ENCODE results near the gene LRFN2. TPM values are rescaled to one million over a fixed set of nuclear protein-coding genes. Genes with fewer than 3 reads are reported as not detected.

LRFN2 gene
- total and polyA plus RNA-seq, 2 experiments from 2014 or later = 0.29 to 2.5 TPM

DNA sequence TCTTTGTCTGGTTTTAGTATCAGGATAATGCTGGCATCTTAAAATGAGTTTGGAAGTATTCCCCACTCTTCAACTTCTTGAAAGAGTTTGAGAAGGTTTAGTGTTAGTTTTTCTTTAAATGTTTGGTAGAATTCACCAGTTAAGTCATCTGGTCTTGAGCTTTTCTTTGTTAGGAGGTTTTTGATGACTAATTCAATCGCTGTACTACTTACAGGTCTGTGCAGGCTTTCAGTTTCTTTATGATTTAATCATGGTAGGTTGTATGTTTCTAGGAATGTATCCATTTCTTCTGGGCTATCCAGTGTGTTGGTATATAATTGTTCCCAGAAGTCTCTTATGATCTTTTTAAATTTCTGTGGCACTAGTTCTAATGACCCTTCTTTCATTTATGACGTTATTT lies 215.5 kb downstream of the LRFN2 start:
- H3K9me3 Mint-ChIP-seq = no peaks in the 10 kb centered on the region
- Histone ChIP-seq H3K36me3 (ENCODE audit: insufficient read depth) (peaks cover 5% of the 10 kb centered on the region; the same call in 1 of the 2 replicates), H3K4me1 (ENCODE audit: insufficient read depth) (no peaks in the 10 kb centered on the region), H3K9me2 (ENCODE audit: insufficient read depth) (no peaks in the 10 kb centered on the region), H3F3A (replicated peaks; ENCODE audit: low read depth) (no peaks in the 10 kb centered on the region), H3K4me2 (no peak overlapping the region), H3K79me2 (replicated peaks; ENCODE audit: insufficient read depth) (no peaks in the 10 kb centered on the region), H3K27me3 (ENCODE audit: insufficient read depth) (no peaks in the 10 kb centered on the region), H3K4me3 (no peak overlapping the region), H4K20me1 (replicated peaks; ENCODE audit: insufficient read depth) (no peaks in the 10 kb centered on the region), H3K27ac (ENCODE audit: low read depth) (no peak overlapping the region), H2AFZ (no peak overlapping the region)
- no peaks in the 10 kb centered on the region for H3K27me3 Mint-ChIP-seq (ENCODE audit: insufficient read depth, low read depth, poor library complexity)
- no peak for TF ChIP-seq JUNB (IDR thresholded peaks at IDR 0.05; ENCODE audit: unreplicated experiment)
- no peak for TF ChIP-seq EZH2 (IDR thresholded peaks at IDR 0.05; ENCODE audit: low read depth, unreplicated experiment)
- TF ChIP-seq, protein P1, sequence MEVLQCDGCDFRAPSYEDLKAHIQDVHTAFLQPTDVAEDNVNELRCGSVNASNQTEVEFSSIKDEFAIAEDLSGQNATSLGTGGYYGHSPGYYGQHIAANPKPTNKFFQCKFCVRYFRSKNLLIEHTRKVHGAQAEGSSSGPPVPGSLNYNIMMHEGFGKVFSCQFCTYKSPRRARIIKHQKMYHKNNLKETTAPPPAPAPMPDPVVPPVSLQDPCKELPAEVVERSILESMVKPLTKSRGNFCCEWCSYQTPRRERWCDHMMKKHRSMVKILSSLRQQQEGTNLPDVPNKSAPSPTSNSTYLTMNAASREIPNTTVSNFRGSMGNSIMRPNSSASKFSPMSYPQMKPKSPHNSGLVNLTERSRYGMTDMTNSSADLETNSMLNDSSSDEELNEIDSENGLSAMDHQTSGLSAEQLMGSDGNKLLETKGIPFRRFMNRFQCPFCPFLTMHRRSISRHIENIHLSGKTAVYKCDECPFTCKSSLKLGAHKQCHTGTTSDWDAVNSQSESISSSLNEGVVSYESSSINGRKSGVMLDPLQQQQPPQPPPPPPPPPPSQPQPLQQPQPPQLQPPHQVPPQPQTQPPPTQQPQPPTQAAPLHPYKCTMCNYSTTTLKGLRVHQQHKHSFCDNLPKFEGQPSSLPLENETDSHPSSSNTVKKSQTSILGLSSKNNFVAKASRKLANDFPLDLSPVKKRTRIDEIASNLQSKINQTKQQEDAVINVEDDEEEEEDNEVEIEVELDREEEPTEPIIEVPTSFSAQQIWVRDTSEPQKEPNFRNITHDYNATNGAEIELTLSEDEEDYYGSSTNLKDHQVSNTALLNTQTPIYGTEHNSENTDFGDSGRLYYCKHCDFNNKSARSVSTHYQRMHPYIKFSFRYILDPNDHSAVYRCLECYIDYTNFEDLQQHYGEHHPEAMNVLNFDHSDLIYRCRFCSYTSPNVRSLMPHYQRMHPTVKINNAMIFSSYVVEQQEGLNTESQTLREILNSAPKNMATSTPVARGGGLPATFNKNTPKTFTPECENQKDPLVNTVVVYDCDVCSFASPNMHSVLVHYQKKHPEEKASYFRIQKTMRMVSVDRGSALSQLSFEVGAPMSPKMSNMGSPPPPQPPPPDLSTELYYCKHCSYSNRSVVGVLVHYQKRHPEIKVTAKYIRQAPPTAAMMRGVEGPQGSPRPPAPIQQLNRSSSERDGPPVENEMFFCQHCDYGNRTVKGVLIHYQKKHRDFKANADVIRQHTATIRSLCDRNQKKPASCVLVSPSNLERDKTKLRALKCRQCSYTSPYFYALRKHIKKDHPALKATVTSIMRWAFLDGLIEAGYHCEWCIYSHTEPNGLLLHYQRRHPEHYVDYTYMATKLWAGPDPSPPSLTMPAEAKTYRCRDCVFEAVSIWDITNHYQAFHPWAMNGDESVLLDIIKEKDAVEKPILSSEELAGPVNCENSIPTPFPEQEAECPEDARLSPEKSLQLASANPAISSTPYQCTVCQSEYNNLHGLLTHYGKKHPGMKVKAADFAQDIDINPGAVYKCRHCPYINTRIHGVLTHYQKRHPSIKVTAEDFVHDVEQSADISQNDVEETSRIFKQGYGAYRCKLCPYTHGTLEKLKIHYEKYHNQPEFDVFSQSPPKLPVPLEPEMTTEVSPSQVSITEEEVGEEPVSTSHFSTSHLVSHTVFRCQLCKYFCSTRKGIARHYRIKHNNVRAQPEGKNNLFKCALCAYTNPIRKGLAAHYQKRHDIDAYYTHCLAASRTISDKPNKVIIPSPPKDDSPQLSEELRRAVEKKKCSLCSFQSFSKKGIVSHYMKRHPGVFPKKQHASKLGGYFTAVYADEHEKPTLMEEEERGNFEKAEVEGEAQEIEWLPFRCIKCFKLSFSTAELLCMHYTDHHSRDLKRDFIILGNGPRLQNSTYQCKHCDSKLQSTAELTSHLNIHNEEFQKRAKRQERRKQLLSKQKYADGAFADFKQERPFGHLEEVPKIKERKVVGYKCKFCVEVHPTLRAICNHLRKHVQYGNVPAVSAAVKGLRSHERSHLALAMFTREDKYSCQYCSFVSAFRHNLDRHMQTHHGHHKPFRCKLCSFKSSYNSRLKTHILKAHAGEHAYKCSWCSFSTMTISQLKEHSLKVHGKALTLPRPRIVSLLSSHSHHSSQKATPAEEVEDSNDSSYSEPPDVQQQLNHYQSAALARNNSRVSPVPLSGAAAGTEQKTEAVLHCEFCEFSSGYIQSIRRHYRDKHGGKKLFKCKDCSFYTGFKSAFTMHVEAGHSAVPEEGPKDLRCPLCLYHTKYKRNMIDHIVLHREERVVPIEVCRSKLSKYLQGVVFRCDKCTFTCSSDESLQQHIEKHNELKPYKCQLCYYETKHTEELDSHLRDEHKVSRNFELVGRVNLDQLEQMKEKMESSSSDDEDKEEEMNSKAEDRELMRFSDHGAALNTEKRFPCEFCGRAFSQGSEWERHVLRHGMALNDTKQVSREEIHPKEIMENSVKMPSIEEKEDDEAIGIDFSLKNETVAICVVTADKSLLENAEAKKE (CRISPR knock-in tag; IDR thresholded peaks at IDR 0.05) = no peak
- no peaks in the 10 kb centered on the region for H3K4me1 Mint-ChIP-seq
- ATAC-seq (no peak), DNase-seq (ENCODE audit: low spot score) (no peak)
- H3K4me3 Mint-ChIP-seq = no peak overlapping the region
- H3K27ac Mint-ChIP-seq = no peak overlapping the region; the same call in 1 of the 2 replicates
- H3K36me3 Mint-ChIP-seq (ENCODE audit: low read depth) = no peaks in the 10 kb centered on the region

DNA sequence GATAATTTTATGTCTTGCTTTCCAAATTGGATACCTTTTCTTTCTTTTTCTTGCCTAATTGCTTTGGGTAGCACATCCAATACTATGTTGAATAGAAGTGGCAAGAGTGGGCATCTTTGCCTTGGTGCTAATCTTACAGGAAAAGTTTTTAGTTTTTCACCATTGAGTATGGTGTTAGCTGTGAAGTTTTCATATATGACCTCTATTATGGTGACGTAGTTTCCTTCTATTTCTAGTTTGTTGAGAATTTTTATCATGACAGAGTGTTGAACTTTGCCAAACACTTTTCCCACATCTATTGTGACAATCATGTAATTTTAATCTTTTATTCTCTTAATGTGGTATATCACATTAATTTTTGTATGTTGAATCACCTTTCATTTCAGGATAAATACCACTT lies 216.1 kb downstream of the LRFN2 start:
- H3K4me2 ChIP-seq = no peak overlapping the region
- H3F3A ChIP-seq (replicated peaks; ENCODE audit: low read depth) = no peaks in the 10 kb centered on the region
- no peaks in the 10 kb centered on the region for H3K4me1 ChIP-seq (ENCODE audit: insufficient read depth)
- no peaks in the 10 kb centered on the region for H3K27me3 Mint-ChIP-seq (ENCODE audit: insufficient read depth, low read depth, poor library complexity)
- no peaks in the 10 kb centered on the region for H3K79me2 ChIP-seq (replicated peaks; ENCODE audit: insufficient read depth)
- H3K36me3 Mint-ChIP-seq (ENCODE audit: low read depth) = no peaks in the 10 kb centered on the region
- no peak overlapping the region for H3K27ac ChIP-seq (ENCODE audit: low read depth)
- no peaks in the 10 kb centered on the region for H3K27me3 ChIP-seq (ENCODE audit: insufficient read depth)
- no peak overlapping the region for H2AFZ ChIP-seq
- DNase-seq (ENCODE audit: low spot score) = no peak
- H3K36me3 ChIP-seq (ENCODE audit: insufficient read depth) = peaks cover 7% of the 10 kb centered on the region; the same call in 1 of the 2 replicates
- H3K4me3 ChIP-seq = no peak overlapping the region
- no peaks in the 10 kb centered on the region for H3K4me1 Mint-ChIP-seq
- no peaks in the 10 kb centered on the region for H4K20me1 ChIP-seq (replicated peaks; ENCODE audit: insufficient read depth)
- H3K4me3 Mint-ChIP-seq = no peak overlapping the region
- H3K9me2 ChIP-seq (ENCODE audit: insufficient read depth) = no peaks in the 10 kb centered on the region
- no peak overlapping the region for H3K27ac Mint-ChIP-seq
- no peak for ATAC-seq
- H3K9me3 Mint-ChIP-seq = peaks cover 3% of the 10 kb centered on the region; the same call in 2 of the 3 replicates
- TF ChIP-seq, protein P1 (CRISPR knock-in tag; IDR thresholded peaks at IDR 0.05) = no peak

Data from GM23338 (cell line).